Renal pelvis (tissue), 4 donors: ENCODE data around the gene METTL24. TPM values are rescaled to one million over a fixed set of nuclear protein-coding genes. Genes with fewer than 3 reads are reported as not detected.

ENCODE experiments used
- DNase-seq: peaks from one replicate; pipeline ENCODE4 v3.0.0-alpha.2; 2013
- polyA plus RNA-seq, 3 donors: library from polyadenylated mRNA; unstranded; fragments of 120-200 nt; gene quantifications; one replicate each; pipeline ENCODE4 v1.2.1, GENCODE V29; 2013; ENCODE audit not compliant: insufficient read length in 3 of 3

The METTL24 gene
- polyA plus RNA-seq, 3 donors, result 11.9 to 13.6 (median 13.4) TPM

DNA sequence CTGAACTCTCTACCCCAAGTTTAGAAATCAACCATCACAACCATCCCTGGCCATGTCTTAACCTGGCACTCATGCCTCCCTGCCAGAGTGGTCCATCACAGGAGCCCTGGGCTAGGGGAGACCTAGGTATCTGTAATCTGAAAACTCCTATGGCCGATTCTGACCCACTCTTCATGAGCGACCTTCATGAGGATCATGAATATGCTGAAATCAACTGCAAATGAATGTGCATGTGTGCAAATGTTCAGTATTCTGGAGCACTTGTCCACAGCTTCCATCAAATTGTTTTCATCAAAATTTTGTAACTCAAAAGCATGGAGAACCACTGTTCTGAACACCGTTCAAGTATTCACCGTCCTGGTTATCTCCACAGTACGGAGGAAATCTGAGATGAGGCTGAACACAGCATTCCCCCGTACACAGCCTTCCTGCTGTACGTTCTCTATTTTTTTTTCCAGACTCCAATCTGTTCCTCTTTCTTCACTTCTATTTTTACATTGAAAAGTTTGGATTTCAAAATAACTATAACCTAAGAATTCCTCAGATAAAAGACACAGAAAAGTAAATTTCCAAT lies 17.7 kb downstream of the METTL24 start:
- DNase-seq, result no peak

DNA sequence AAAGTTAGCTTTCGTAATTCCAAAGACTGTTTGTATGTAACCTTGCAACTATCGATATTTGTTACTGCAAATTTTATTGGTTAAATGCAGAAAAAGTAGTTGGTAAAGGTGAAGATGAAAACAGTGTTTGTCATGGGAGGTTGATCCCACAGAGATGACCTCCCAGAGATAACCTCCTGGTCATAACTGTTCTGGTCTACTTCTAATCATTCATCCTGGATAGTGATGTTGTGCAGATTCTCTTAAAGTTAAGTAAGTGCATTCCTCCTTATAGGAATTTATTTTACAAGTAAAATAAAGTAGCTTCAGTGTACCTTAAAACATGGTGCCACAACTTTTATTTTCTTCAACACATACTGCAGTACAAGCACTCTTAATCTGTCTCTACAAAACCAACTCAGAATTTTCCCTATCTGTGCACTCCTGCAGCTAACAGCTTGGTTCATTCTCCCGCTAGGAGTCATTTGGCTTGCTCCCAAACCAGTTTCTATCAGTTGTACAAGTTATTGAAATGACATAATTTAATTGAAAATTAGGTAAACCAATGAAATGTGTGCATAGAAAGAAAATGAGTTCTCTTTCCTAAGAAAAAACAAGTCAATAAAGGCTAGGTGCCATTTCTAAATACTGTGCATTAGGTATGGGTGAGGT lies 19.2 kb downstream of the METTL24 start:
- DNase-seq, result no peak

- DNase-seq, result no peak
Observed at GRCh38 chr6:110337486-110337885, 20.7 kb downstream of the METTL24 start.

- DNase-seq, result no peak
Observed at GRCh38 chr6:110334423-110335180, 23.5 kb downstream of the METTL24 start.

DNA sequence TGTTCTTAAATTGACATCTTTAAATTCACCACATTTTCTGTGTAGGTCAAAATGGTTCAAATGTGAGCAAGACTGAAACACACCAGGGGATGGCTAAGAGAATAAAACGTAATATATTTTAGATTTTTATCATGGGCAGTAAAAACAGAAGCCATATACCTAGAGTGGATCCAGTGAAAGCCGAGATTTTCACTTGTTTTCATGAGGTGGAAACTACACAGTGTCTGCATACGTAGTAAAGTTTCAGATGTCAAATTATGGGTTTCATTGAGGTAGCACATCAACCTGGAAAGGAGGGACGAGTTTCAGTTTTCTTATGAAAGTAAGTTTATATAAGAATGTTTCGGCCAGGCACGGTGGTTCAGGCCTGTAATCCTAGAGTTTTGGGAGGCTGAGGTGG lies 25.9 kb downstream of the METTL24 start:
- DNase-seq, result no peak

- DNase-seq, result peak; percentile 62
Observed at GRCh38 chr6:110331816-110332215, 26.3 kb downstream of the METTL24 start.

- no peak for DNase-seq
Observed at GRCh38 chr6:110331390-110331789, 26.8 kb downstream of the METTL24 start.

- peak; percentile 85 for DNase-seq
Observed at GRCh38 chr6:110329714-110330436, 28.3 kb downstream of the METTL24 start.

- peak; percentile 56 for DNase-seq
Observed at GRCh38 chr6:110329348-110329713, 28.8 kb downstream of the METTL24 start.

GRCh38 chr6:110328259-110328658 lies 29.9 kb downstream of the METTL24 start:
- no peak for DNase-seq

- no peak for DNase-seq
Observed at GRCh38 chr6:110327391-110327790, 30.8 kb downstream of the METTL24 start.

DNA sequence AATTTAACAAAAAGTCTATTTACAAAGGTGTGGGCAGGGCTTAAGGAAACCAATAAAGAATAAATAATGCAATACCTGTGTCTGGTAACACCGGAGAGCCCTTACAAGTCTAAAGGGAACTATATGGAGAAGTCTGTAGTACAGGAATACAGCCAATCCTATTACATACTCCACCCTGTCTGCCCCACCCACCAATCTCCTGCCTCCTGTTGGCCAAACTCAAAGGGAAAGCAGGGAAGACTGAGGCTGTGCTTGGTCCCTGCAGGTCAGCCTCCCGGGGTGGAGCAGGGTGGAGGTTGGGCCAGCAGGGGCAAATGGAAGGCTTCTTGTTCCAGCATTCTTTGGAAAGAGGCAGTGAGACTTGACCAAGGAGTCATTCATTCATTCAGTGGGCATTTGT lies 31.5 kb downstream of the METTL24 start:
- no peak for DNase-seq

DNA sequence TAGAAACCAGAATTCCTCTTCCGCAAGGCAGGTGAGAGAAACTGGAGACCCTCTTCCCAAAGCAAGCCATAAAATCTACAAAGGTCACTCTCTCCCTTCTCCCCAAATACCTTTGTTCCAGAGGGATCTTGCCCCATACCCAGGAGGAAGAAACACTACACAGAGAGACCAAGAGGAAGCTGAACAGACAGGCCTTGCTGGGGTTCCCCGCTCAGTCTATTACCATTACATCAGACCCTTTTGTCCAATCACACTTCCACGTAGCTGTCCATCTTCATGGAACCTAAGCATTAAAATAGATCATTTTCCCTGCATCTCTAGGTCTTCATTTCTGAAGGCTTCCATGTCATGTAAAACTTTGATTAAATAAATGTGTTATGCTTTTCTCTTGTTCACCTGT lies 32.1 kb downstream of the METTL24 start:
- no peak for DNase-seq

DNA sequence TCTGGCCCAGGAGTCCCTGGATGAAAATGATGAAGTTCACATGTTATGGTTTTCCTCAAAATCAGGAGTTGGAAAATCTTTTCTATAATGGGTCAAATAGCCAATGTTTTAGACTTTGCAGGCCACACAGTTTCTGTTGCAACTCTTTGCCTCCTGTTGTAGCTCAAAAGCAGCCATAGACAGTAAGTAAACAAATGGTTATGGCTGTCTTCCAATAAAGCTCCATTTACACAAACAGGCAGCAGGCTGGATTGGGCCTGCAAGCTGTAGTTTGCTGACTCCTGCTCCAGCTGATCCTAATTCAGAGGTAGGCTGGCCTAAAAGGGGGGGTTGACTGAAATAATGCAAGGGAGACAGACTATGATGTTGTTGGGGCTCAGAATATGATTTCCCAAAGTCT lies 33.0 kb downstream of the METTL24 start:
- peak; percentile 88 for DNase-seq

DNA sequence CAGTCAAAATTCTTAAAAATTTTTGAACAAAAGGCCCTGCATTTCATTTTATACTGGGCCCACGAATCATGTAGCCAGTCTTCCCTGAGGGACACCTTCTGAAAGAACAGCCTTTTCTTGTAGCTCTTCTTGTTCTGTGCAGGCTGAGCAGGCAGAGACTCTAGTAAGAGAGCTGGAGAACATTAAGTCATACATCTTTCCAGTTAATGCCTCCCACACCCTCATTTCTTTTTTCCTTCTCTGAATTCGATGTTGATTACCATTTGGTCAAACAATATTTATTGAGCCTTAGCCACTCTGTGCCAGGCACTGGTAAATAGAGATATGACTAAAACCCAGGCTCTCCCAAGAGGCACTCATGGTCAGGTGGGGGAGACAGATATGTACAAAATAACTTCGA lies 33.6 kb downstream of the METTL24 start:
- no peak for DNase-seq

DNA sequence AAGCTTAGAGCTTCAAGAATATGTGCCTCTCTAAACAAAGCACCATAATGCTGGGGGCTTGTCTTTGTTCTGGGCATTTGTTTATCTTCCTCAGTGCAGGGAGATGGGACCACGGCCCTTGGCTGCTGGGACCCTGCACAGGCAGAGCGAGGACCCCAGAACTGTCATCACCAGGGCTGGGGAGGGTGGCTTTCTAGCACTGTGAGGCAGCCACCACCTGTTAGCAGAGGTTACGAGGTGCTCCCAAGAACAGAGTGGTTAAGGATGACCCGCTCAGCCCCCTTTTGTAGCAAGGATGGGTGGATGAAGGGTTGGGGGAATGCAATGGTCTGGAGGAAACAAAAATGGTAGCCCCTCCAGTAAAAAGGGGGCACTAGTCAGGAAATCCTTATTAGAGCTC lies 34.9 kb downstream of the METTL24 start:
- no peak for DNase-seq

- peak; percentile 77 for DNase-seq
Observed at GRCh38 chr6:110322874-110323242, 35.3 kb downstream of the METTL24 start.

DNA sequence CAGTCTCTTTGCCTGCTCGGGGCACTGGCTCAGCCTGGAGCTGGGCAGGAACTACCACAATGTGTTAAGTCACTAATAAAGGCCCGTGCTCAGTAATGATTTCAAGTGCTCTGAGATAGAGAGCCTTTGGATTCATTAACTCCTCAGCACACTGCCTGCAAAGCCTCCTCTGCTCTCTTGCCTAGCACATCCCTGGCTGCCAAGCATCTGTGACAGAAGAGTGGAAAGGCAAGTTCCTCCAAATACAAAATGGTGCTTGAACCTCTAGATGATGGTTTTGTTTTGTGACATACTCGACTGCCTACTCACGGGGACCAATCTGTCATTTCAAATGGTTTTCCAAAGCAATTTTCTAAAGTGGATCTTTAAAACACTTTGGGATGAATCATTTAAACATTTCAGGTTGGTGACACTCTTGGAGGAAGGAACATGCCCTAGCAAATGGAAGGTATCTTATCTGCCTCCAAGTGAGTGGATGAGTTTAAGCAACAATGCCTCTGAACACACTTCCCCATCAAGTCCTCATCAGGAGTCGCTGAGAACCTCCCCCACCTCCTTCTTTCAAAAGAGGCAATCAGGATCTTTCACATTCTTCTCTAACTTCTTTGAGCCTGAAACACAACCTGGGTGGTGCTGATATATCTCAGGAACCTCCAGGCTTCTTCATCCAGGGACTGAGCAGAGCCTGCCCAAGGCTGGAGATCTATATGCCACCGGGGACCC lies 35.8 kb downstream of the METTL24 start:
- no peak for DNase-seq

GRCh38 chr6:110320307-110320706 lies 37.8 kb downstream of the METTL24 start:
- no peak for DNase-seq

DNA sequence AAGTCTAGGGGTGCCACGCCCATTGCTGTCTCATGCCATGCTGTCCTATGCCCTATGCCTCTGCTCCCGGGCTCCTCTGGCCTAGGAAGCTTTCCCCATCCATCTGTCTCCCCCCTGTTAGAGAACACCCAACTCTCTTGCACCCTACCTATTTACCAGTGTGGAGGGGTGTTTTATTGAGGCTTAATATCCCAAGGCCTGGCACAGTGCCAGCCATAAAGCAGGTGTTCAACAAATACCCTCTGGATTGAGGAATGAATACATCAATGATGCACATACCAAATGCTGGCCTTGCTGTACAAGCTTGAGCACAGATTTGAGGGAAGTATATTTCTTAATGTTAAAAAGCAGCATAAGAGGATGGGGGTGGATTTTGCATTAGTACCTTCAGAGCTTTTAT lies 38.3 kb downstream of the METTL24 start:
- no peak for DNase-seq

DNA sequence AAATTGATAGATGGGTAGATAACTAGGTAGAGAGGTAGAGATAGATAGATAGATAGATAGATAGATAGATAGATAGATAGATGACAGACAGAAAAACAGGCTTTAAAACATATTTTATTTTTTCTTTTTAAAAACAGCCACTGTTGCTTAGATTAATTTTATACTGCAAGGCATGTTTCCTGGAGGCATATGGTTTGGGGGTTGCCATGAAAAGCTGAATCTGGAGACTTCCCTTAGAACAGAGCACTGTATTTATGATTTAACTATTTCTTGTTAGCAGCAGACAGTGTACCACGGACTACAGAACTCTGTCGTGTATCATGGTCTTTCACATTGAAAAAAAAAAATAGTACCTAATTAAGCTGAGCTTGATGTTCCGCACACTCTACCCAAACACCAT lies 38.8 kb downstream of the METTL24 start:
- DNase-seq, result no peak

DNA sequence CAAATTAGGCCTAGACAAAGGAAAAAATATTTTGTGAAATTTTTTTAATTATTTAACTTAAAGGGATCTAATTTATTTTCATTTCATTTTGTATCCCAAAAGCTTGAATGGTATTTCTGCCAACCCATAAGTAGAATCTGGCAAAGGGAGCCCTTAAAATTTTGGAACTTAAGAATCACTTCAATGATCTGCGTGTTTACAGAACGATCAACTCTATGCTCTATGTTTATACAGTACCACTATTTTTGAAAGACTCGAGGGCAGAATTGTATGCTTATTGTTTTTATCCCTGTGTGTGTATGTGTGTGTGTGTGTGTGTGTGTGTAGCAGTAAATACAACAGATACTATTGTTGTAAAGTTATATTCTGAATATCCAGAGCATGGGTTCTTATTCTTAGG lies 39.2 kb downstream of the METTL24 start:
- DNase-seq, result no peak
